ENCODE data around the gene CTBP1.
A peak's percentile ranks its signal among the peaks of the same experiment; 100 is the strongest.

CTBP1 gene

DNA sequence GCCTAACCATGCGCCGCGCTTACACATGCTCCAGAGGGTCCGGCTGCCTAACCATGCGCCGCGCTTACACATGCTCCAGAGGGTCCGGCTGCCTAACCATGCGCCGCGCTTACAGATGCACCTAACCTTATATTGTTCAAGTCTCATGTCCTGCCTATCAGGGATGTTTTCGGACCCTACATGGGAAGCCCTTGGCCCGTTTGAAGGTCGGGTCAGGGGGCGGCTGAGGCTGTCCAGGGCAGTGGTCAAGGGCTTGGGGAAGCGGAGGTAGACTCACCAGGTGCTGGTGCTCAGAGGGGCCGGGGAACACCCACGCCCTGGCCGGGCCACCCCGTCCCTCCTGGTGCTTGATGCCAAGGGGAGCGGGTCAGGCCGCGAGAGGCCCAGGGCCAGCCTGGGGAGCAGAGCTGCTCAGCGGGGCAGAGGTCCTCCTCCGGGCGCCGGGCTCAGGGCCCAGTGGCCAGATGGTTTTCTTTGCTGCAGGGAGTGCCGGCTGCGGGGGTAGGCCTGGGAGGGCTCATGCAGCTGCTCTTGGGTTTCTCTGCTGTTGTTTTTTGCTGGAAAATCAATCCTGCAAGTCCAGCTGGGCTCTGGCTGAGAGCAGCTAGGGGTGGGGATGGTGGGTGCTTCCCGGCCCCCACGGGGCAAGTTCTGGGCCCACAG is 41.2 kb downstream of the CTBP1 start:
- ATAC-seq (replicated peaks) (no peak), DNase-seq (no peak)
- Mint-ChIP-seq H3K27ac (no peak overlapping the region), H3K4me3 (no peak overlapping the region), H3K4me1 (ENCODE audit: low read depth in 2 of 2) (peaks cover 22 to 35% of the 10 kb centered on the region in 2 donors), H3K9me3 (no peaks in the 10 kb centered on the region), H3K36me3 (ENCODE audit: insufficient read depth) (peaks cover 21% of the 10 kb centered on the region), H3K27me3 (no peaks in the 10 kb centered on the region)

DNA sequence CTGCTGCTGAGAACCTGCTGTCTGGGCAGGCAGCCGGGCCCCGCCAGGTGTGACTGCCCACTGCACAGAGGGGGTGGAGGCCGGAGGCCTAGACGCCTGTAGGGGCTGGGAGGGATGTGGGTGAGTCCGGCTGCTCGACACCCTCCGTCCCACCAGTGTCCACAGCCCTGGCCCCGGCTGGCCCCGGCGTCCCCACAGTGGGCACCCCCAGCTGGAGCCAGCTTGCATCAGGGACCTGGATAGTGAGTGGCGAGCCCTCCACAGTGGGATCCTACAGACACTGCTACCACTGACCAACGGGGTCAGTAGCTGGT is 41.8 kb downstream of the CTBP1 start:
- H3K4me3 Mint-ChIP-seq, result no peak overlapping the region
- H3K27me3 Mint-ChIP-seq, result no peaks in the 10 kb centered on the region
- peaks cover 24% of the 10 kb centered on the region for H3K36me3 Mint-ChIP-seq (ENCODE audit: insufficient read depth)
- H3K27ac Mint-ChIP-seq, result no peak overlapping the region
- peaks cover 25 to 41% of the 10 kb centered on the region in 2 donors for H3K4me1 Mint-ChIP-seq (ENCODE audit: low read depth in 2 of 2)
- no peaks in the 10 kb centered on the region for H3K9me3 Mint-ChIP-seq
- ATAC-seq (replicated peaks), result no peak
- no peak for DNase-seq

DNA sequence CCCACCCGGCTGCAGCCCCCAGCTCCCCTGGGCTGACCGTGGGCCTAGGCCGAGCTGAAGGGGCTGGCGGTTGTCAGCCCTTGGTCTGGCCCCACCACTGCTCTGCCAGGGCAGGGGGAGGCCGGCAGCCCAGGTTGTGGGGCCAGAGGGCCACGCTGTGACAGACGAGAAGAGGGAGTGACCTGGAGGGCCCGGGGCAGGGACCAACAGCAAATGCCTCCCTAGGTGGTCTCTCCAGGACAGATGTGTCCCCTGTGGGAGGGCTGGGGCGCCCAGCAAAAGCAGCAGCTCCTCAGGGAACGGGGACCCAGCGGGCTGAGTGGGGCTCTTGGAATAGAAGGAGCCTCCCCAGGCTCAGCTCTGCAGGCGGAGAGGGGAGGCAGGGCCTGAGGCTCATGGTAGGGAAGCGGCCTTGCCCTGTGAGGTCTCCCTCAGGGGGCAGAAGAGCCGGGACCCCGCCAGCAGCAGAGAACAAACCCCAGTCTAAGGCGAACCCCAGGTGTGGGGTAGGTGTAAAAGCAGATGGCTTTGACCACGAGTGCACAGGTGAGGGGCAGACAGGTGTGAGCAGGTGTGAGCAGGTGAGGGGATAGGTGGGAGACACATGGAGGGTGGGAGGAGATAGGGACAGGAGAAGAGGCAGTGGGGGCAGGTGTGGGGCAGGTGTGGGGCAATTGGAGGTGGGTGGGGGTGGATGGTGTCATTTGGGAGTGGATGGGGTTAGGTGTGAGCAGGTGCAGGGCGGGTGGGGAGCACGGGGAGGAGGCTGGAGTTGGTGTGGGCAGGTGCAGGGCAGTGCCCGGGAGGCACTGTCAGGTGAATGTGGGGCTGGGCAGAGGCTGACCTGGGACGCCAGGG is 42.4 kb downstream of the CTBP1 start:
- no peak for DNase-seq
- ATAC-seq (replicated peaks), result no peak
- Mint-ChIP-seq H3K9me3 (no peaks in the 10 kb centered on the region), H3K4me1 (ENCODE audit: low read depth in 2 of 2) (peaks cover 31 to 46% of the 10 kb centered on the region in 2 donors), H3K27me3 (no peaks in the 10 kb centered on the region), H3K27ac (peak overlapping the region in 1 of 2 donors; percentile 83), H3K36me3 (ENCODE audit: insufficient read depth) (peaks cover 24% of the 10 kb centered on the region), H3K4me3 (no peak overlapping the region)

DNA sequence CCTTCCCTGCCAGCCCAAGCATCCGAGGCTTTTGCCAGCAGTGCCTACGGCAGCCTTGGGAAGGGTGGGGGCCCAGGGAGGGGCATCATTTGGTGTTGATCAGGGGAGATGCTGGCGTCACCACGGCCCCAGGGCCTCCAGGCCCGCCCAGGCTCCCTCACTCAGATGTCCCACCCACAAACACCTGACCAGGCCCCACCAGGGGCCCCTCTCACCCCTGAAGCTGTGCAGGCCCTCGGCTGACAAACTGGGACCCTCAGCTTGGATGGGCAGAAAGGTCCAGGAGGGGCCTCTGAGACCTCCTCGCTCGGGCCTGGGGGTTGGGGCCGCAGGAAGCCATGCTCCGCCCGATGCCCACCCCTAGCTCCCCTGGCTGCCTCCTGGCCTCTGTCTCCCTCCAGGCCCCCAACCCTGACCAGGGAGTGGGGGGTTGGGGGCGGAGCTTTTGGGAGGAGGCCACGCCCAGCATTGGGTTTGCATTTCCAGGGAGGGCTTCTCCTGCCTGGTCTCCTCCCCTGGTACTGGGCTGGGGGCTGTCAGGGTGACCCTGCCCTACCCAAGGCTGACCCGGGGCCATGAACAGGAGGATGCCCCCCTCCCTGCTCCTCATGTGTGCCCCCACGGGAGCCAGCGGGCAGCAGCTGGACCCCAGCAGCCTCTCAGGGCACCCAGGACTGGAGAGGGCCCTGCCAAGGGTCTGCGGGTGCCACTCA is 43.2 kb downstream of the CTBP1 start:
- peaks cover 36 to 51% of the 10 kb centered on the region in 2 donors for H3K4me1 Mint-ChIP-seq (ENCODE audit: low read depth in 2 of 2)
- peak overlapping the region in 1 of 2 donors; percentile 99 for H3K27ac Mint-ChIP-seq
- no peaks in the 10 kb centered on the region for H3K27me3 Mint-ChIP-seq
- H3K36me3 Mint-ChIP-seq (ENCODE audit: insufficient read depth), result peaks cover 31% of the 10 kb centered on the region
- H3K9me3 Mint-ChIP-seq, result no peaks in the 10 kb centered on the region
- ATAC-seq (replicated peaks) (no peak), DNase-seq (no peak)
- H3K4me3 Mint-ChIP-seq, result peak overlapping the region; percentile 91 to 93

DNA sequence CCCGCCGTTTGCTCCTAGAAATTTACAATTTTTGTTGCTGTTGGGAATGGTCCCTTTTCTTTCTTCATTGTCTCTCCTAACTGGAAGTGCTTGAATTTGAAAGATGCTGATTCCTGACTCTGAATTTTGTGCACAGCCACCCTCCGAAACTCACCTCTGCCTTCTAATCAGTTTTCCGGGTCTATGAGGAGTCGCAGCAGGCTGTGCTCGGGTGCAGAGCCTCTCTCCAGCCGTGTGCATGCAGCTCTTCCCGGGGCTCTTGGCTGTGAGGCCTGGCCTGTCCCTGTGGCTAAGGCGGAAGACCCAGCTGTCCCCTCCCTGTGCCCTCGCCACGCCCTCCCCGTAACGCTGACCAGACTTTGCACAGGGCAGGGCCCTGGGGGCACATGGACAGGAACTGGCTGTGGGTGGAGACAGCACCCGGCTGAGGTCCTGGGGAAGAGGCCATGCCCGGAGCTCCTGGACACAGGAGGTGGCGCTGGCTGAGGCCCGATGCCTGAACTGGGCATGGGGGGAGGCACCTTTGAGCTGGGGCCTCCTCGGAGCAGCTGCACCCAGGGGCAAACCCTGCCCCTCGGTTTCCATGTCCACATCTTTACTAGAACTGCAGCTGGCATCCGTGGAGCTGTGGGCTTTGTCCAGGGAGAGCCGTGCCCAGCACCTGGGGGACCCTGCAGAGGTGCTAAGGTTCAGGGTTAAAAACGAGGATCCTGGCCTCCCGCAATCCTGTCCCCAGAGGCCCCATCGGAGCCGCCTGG is 43.9 kb downstream of the CTBP1 start:
- no peak for DNase-seq
- peaks cover 40 to 52% of the 10 kb centered on the region in 2 donors for H3K4me1 Mint-ChIP-seq (ENCODE audit: low read depth in 2 of 2)

DNA sequence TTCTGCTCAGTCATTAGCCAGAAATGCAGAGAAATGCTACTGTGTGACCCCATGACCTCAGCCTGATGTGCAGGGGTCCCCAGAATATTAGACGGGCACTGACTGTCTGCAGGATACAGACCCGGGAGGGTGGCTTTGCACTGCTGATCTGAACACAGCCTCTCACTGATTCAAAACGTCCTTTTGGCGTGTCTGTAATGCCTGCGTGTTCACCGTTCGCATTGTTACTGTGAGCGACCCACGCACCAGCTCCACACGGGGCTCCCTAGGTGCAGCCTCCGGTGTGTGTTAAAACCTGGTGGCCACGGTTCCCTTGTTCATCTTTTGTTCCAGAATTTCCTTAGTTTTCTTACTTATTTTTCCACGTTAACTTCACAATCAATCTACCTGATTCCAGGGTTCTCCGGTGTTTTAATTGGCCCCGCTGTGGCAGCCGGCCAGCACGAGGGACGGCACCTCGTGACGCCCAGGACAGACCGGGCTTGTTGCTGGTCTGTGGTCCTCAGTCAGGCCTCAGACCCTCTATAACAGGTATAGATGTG is 44.6 kb downstream of the CTBP1 start:
- DNase-seq, result no peak
- peak overlapping the region; percentile 91 to 93 for H3K4me3 Mint-ChIP-seq
- H3K27me3 Mint-ChIP-seq, result no peaks in the 10 kb centered on the region
- peaks cover 35% of the 10 kb centered on the region for H3K36me3 Mint-ChIP-seq (ENCODE audit: insufficient read depth)
- H3K4me1 Mint-ChIP-seq (ENCODE audit: low read depth in 2 of 2), result peaks cover 42 to 59% of the 10 kb centered on the region in 2 donors
- no peaks in the 10 kb centered on the region for H3K9me3 Mint-ChIP-seq
- H3K27ac Mint-ChIP-seq, result peak overlapping the region; percentile 99
- no peak for ATAC-seq (replicated peaks)

More for the DNA sequence above, 43.9 kb downstream of the CTBP1 start:
- Mint-ChIP-seq H3K27me3 (no peaks in the 10 kb centered on the region), H3K4me3 (peak overlapping the region; percentile 91 to 93), H3K36me3 (ENCODE audit: insufficient read depth) (peaks cover 35% of the 10 kb centered on the region), H3K9me3 (no peaks in the 10 kb centered on the region), H3K27ac (peak overlapping the region; percentile 99)
- ATAC-seq (replicated peaks), result no peak

DNA sequence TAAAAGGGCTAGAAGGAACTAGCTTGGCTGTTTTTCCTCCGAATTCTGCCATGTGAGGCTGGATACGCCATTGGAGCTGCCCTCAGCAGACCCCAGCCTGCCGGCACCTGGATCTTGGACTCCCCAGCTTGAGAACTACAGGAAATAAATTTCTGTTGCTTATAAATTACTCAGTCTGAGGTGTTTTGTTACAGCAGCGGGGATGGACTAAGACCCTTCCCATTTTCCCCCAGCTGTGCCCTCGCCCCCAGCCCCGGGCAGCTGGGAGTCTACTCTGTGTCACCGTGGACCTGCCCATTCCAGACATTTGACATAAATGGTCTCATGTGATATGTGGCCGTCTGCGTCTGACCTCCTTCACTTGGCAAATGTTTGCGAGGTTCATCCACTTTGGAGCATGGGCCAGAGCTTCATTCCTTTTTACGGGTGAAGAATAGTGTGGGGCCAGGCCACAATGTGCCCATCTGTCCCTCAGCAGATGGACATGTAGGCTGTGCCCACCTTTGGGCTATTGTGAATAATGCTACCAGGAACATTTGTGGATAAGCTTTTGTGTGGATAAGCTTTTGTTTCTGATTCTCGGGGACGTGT is 45.8 kb downstream of the CTBP1 start:
- H3K9me3 Mint-ChIP-seq, result no peaks in the 10 kb centered on the region
- peak overlapping the region; percentile 99 for H3K27ac Mint-ChIP-seq
- H3K4me1 Mint-ChIP-seq (ENCODE audit: low read depth in 2 of 2), result peaks cover 46 to 58% of the 10 kb centered on the region in 2 donors
- no peaks in the 10 kb centered on the region for H3K27me3 Mint-ChIP-seq
- H3K4me3 Mint-ChIP-seq, result peak overlapping the region; percentile 91 to 93
- peaks cover 45% of the 10 kb centered on the region for H3K36me3 Mint-ChIP-seq (ENCODE audit: insufficient read depth)
- ATAC-seq (replicated peaks) (no peak), DNase-seq (no peak)

DNA sequence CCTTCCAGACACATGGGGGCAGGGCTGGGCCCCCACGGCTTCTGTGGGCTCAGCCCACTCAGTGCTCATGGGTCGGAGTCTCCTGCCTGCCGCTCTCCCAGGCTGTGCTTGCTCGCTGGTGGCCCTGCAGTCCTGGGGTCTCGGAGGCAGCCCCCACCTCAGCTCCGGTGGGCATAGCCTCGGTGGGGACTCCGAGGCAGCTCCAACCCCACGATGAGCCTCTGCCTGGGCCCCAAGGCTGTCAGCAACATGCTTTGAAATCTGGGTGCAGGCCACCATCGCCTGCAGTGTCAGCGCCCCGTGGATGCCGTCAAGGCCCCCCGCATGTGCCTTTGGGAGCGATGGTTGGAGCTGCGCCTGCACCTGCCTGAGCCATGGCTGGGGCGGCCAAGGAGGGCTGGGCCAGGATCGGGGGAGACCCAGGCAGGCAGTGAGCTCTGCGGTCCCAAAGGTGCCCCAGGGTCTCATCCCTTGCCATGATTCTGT is 46.4 kb downstream of the CTBP1 start:
- Mint-ChIP-seq H3K36me3 (ENCODE audit: insufficient read depth) (peaks cover 49% of the 10 kb centered on the region), H3K4me3 (peak overlapping the region; percentile 91 to 93), H3K9me3 (no peaks in the 10 kb centered on the region), H3K27me3 (no peaks in the 10 kb centered on the region), H3K27ac (peak overlapping the region; percentile 99), H3K4me1 (ENCODE audit: low read depth in 2 of 2) (peaks cover 49 to 60% of the 10 kb centered on the region in 2 donors)
- ATAC-seq (replicated peaks) (no peak), DNase-seq (no peak)

DNA sequence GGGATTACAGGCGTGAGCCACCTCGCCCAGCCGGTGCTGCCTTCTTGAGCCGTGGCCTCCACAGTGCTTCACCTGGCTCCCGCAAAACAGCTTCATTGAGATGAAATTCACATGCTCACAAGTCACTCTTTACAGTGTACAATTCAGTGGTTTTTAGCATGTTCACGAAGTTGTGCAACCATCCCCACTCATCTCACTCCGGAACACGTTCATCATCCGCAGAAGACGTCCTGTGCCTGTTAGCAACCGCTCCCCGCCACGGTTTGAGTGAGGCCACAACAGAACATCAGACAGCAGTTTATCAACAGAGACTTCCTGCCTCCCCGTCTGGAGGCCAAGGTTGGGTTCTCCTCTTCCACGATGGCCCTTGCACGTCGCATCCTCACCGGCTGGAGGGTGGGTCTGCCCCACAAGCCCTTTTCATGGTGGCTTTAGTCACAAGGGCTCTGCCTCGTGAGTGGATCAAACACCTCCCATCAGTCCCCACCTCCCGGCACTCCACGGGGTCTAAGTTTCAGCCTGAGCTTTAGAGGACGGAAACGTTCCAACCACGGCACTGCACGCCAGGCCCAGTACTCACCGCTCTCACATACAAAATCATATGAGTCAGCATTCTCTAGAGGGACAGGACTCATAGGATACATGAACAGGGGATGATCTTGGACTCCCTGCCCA is 46.9 kb downstream of the CTBP1 start:
- Mint-ChIP-seq H3K27me3 (no peaks in the 10 kb centered on the region), H3K9me3 (no peaks in the 10 kb centered on the region), H3K4me1 (ENCODE audit: low read depth in 2 of 2) (peaks cover 52 to 63% of the 10 kb centered on the region in 2 donors), H3K27ac (peak overlapping the region; percentile 99), H3K36me3 (ENCODE audit: insufficient read depth) (peaks cover 55% of the 10 kb centered on the region), H3K4me3 (peak overlapping the region; percentile 91 to 93)
- ATAC-seq (replicated peaks) (peak; percentile 66), DNase-seq (peak; percentile 87 to 89 (median 87))

DNA sequence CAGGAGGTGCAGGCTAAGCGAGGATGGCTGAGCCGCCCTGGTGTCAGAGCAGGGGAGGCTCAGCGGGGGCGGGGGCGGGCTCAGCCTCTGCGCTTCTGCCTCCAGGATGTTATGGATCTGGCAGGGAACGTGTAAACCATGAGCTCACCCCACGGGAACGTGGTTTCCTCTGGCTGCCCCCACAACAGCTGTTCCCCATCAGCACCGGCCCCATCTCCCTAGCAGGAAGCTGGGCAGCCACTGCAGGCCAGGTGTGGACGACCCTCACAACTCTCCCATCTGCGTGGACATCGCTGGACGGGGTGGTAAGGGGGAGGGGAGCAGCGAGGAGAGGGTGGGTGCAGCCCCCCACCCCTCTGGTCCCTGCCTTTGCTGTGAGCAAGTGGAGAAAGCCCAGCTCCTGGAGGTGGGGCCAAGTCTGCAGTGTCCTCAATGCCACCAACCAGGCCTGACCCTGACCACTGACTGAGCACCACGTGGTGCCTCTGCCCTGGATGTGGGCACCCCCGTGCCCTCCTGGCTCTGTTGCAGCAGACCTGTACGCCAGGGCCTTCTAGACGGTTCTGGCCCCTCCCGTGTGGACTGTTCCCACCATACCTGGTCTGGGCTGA is 48.4 kb downstream of the CTBP1 start:
- Mint-ChIP-seq H3K4me1 (ENCODE audit: low read depth in 2 of 2) (peaks cover 60 to 68% of the 10 kb centered on the region in 2 donors), H3K27ac (peak overlapping the region; percentile 99)

DNA sequence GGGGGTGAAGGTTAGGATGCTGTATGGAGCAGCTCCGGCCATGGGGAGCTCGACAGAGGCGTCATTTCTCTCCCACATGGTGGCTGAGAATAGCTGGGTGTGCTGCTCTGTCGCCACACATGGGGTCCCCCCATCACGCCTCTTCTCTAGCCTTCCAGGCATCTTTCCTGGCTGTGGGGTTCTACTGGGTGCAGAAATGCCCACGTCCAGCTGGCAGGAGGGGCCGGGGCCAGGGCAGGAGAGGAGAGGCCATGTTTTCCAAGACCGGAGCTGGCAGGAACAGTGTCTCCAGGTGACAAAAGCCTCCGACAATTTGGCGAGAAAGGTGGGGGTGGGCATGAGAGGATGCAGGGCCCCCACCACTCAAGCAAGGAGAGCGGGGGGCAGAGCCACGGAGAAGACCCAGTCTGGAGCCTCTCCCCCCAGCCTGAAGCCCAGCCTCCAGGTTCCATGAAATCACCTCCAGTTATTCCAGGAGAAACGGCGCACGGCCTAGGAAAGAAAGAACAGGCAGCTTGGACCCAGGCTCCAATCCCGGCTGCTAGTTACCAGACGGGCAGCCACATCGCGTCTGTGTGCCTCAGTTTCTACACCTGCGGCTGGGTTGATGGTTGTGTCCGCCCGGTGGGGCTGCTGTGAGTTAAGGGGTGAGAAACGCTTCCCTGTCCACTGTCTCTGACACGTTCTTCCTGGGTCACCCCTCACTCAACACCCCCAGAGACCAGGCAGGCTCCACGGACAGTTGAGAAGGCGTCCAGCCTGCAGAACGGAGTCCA is 49.2 kb downstream of the CTBP1 start:
- no peaks in the 10 kb centered on the region for H3K27me3 Mint-ChIP-seq
- H3K4me3 Mint-ChIP-seq, result peak overlapping the region; percentile 91 to 93
- H3K4me1 Mint-ChIP-seq (ENCODE audit: low read depth in 2 of 2), result peaks cover 57 to 61% of the 10 kb centered on the region in 2 donors
- no peak for ATAC-seq (replicated peaks)
- DNase-seq, result no peak
- H3K36me3 Mint-ChIP-seq (ENCODE audit: insufficient read depth), result peaks cover 68% of the 10 kb centered on the region
- H3K27ac Mint-ChIP-seq, result peak overlapping the region; percentile 99
- H3K9me3 Mint-ChIP-seq, result no peaks in the 10 kb centered on the region

More for the DNA sequence above, 48.4 kb downstream of the CTBP1 start:
- no peak for DNase-seq
- Mint-ChIP-seq H3K36me3 (ENCODE audit: insufficient read depth) (peaks cover 68% of the 10 kb centered on the region), H3K9me3 (no peaks in the 10 kb centered on the region), H3K4me3 (peak overlapping the region; percentile 91 to 93), H3K27me3 (no peaks in the 10 kb centered on the region)
- peak; percentile 4 for ATAC-seq (replicated peaks)

All from effector memory CD8-positive, alpha-beta T cell (primary cell).